GM23338 (cell line): ENCODE data around the gene CYB5A.

Experiments
- CREB1 ChIP-seq: fragments of 250-450 bp; sonication (Bioruptor Pico); IDR thresholded peaks from 2 replicates; pipeline ENCODE4 v1.5.0; 2020; ENCODE audit warnings: low read depth, mild to moderate bottlenecking, moderate library complexity
- EZH2 ChIP-seq: fragments of 200-600 bp; sonication (generic); IDR thresholded peaks from one replicate; pipeline ENCODE4 v1.8.0; 2017; ENCODE audit warnings: antibody characterized with exemption, mild to moderate bottlenecking, low read depth; ENCODE audit not compliant: unreplicated experiment
- EZH2phosphoT487 ChIP-seq: fragments of 200-600 bp; sonication (generic); IDR thresholded peaks from one replicate; pipeline ENCODE4 v1.8.1; 2018; ENCODE audit warnings: antibody characterized with exemption; ENCODE audit not compliant: unreplicated experiment
- NANOG ChIP-seq: IDR thresholded peaks from 2 replicates; pipeline ENCODE4 v1.6.1; 2016; ENCODE audit warnings: antibody characterized with exemption, borderline replicate concordance
- POLR2AphosphoS5 ChIP-seq: IDR thresholded peaks from 2 replicates; pipeline ENCODE4 v1.6.1; 2016; ENCODE audit warnings: antibody characterized with exemption, low read depth
- STAT1 ChIP-seq: IDR thresholded peaks from one replicate; pipeline ENCODE4 v1.6.1; 2016; ENCODE audit warnings: antibody characterized with exemption; ENCODE audit not compliant: unreplicated experiment
- ZNF114 ChIP-seq: fragments of 250-450 bp; sonication (Bioruptor Pico); IDR thresholded peaks from 2 replicates; pipeline ENCODE4 v1.5.0; 2020; ENCODE audit warnings: mild to moderate bottlenecking, moderate library complexity
- ZNF331 ChIP-seq: fragments of 250-450 bp; sonication (Bioruptor Pico); IDR thresholded peaks from 2 replicates; pipeline ENCODE4 v1.5.0; 2020; ENCODE audit warnings: low read depth, mild to moderate bottlenecking, moderate library complexity
- TF ChIP-seq, protein P1 (sequence below), 2 experiments: fragments of 200-600 bp in 1 of 2; sonication (generic) in 1 of 2; conservative IDR thresholded peaks; 2 replicates each; pipeline versions ENCODE4 v1.5.1 to v1.6.1; 2016 to 2017; ENCODE audit warnings: antibody characterized with exemption in 2 of 2, low read depth in 2 of 2, mild to moderate bottlenecking in 2 of 2, moderate library complexity in 1 of 2
- TF ChIP-seq, protein P2 (sequence below): IDR thresholded peaks from one replicate; pipeline ENCODE4 v1.6.1; 2018; ENCODE audit warnings: antibody characterized with exemption; ENCODE audit not compliant: unreplicated experiment

DNA sequence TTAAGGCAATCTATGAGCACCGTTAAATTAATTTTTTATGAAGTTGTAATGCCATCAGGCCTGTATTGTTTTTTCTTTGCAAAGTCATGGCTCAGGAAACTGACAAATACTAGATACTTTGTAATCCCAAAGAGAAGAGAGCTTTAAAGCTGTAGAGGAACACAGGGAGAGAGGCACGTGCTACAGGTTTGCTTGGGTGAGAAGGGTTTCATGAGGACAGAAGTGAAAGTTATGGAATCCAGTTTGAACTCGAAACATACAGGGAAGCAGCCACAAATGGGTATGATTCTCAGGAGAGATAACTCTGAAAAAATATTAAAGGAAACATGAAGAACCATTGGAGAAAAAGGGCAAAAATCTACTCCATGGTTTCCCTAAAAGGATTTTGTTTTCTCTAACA, 49.8 kb downstream of the CYB5A start:
- TF ChIP-seq, protein P1, sequence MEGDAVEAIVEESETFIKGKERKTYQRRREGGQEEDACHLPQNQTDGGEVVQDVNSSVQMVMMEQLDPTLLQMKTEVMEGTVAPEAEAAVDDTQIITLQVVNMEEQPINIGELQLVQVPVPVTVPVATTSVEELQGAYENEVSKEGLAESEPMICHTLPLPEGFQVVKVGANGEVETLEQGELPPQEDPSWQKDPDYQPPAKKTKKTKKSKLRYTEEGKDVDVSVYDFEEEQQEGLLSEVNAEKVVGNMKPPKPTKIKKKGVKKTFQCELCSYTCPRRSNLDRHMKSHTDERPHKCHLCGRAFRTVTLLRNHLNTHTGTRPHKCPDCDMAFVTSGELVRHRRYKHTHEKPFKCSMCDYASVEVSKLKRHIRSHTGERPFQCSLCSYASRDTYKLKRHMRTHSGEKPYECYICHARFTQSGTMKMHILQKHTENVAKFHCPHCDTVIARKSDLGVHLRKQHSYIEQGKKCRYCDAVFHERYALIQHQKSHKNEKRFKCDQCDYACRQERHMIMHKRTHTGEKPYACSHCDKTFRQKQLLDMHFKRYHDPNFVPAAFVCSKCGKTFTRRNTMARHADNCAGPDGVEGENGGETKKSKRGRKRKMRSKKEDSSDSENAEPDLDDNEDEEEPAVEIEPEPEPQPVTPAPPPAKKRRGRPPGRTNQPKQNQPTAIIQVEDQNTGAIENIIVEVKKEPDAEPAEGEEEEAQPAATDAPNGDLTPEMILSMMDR (conservative IDR thresholded peaks at IDR 0.05; ENCODE audit: low read depth in 2 of 2) = no peak
- TF ChIP-seq CREB1 (CRISPR knock-in tag) = no peak
- TF ChIP-seq POLR2AphosphoS5 = no peak
- TF ChIP-seq EZH2 = no peak
- no peak for TF ChIP-seq ZNF114 (CRISPR knock-in tag)
- TF ChIP-seq EZH2phosphoT487 = no peak
- TF ChIP-seq, protein P2, sequence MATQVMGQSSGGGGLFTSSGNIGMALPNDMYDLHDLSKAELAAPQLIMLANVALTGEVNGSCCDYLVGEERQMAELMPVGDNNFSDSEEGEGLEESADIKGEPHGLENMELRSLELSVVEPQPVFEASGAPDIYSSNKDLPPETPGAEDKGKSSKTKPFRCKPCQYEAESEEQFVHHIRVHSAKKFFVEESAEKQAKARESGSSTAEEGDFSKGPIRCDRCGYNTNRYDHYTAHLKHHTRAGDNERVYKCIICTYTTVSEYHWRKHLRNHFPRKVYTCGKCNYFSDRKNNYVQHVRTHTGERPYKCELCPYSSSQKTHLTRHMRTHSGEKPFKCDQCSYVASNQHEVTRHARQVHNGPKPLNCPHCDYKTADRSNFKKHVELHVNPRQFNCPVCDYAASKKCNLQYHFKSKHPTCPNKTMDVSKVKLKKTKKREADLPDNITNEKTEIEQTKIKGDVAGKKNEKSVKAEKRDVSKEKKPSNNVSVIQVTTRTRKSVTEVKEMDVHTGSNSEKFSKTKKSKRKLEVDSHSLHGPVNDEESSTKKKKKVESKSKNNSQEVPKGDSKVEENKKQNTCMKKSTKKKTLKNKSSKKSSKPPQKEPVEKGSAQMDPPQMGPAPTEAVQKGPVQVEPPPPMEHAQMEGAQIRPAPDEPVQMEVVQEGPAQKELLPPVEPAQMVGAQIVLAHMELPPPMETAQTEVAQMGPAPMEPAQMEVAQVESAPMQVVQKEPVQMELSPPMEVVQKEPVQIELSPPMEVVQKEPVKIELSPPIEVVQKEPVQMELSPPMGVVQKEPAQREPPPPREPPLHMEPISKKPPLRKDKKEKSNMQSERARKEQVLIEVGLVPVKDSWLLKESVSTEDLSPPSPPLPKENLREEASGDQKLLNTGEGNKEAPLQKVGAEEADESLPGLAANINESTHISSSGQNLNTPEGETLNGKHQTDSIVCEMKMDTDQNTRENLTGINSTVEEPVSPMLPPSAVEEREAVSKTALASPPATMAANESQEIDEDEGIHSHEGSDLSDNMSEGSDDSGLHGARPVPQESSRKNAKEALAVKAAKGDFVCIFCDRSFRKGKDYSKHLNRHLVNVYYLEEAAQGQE = no peak
- TF ChIP-seq NANOG = no peak
- no peak for TF ChIP-seq ZNF331 (CRISPR knock-in tag)
- TF ChIP-seq STAT1 = no peak
